COR-L47 (cell line): Measurements from ENCODE around the gene COG5.

Experiments used
- DNase-seq: peaks from one replicate; lab custom pipeline; 2025; lab: John Stamatoyannopoulos, UW

Gene COG5

DNA sequence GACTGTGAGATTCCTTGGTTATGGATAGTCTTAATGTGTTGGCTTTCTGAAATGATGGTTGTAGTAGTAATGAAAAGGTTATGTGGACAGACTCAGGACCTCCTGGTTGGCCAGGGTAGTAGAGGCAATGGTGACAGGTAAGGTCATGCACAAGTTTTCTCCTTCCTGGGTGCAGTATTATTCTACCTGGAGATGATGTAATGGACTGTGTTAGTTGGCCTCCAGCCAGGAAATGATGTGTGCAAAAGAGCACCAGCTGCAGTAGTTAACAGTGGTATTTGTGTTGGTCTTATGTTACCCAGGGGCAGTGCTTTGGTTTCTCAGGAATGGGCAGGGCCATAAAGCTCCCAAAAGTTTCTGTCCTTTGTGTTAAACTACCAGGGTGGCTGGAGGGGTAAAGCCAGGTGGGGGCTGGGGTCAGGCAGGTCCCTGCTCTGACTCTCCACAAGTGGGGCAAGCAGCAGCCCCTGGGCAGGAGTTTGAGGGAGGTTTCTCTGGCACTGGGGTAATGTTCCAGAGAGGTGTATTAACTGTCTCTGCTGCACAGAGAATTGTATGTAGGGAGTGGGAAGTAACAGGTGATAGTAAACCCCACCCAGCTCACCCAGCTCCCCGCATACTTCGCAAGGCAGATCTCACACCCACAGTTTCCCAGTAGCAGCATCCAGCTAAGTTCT is 57.6 kb downstream of the COG5 start:
- DNase-seq: peak; percentile 80

DNA sequence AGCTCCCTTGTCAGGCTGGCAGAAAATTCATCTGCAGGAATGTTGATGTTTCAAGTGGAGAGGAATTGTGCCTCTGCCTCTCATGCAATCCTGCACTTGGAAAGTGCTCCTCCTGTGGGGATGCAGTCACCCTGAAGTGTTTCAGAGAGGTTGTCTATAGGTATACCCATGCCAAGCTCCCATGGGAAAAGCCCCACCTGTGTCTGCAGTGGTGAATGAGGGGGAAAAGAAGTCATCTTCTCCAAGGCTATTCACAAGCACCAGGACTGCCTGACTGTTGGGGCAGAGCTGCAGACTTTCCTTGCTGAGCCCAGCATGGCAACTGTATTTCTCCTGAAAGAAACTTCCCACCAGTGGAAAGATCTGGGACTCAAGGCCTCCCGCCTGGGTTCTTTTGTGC is 58.4 kb downstream of the COG5 start:
- no peak for DNase-seq

DNA sequence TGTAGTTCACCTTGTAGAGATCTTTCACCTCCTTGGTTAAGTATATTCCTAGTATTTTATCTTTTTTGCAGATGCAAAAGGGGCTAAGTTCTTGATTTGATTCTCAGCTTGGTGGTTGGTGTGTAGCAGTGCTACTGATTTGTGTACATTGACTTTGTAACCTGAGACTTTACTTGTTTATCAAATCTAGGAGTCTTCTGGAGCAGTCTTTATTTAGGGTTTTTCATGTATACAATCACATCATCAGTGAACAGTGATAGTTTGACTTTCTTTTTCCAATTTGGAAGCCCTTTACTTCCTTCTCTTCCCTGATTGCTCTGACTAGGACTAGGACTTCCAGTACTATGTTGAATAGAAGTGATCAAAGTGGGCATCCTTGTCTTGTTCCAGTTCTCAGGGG is 60.0 kb downstream of the COG5 start:
- DNase-seq: no peak

DNA sequence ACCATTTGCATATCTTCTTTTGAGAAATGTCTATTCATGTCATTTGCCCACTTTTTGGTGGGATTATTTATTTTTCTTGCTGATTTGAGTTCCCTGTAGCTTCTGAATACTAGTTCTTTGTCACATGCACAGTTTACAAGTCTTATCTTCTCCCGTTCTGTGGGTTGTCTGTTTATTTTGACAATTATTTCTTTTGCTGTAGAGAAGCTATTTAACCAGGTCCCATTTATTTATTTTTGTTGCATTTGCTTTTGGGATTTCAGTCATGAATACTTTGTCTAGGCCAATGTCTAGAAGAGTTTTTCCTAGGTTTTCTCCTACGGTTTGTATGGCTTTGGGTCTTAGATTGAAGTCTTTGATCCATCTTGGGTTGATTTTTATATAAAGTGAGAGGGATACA is 60.9 kb downstream of the COG5 start:
- DNase-seq: no peak

DNA sequence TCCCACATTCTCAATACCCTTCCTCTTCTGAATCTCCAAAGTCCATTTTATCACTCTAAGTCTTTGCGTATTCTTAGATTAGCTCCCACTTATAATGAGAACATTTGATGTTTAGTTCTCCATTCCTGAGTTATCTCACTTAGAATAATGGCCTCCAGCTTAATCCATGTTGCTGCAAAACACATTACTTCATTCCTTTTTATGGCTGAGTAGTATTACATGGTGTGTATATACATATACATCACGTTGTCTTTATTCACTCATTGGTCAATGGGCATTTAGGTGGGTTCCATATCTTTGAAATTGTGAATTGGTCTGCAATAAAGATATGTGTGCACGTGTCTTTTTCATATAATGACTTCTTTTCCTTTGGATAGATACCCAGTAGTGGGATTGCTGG is 61.6 kb downstream of the COG5 start:
- DNase-seq: no peak

DNA sequence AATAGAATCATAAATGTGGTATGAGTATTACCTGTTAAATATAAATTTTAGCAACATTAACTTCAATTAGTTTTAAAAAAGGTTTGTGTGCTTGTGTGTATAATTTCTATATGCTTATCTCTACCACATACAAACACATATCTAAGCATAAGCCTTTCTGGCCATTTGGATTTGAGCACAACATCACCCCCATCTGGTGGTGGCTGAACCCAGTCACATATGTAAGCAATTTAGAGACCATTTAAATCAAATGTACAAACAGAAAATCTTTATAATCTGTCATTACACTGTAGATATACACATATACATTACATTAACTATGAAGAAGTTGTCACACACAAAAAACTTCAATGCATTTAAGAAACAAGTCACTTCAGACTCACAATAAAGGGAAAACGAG is 62.1 kb downstream of the COG5 start:
- peak; percentile 29 for DNase-seq

DNA sequence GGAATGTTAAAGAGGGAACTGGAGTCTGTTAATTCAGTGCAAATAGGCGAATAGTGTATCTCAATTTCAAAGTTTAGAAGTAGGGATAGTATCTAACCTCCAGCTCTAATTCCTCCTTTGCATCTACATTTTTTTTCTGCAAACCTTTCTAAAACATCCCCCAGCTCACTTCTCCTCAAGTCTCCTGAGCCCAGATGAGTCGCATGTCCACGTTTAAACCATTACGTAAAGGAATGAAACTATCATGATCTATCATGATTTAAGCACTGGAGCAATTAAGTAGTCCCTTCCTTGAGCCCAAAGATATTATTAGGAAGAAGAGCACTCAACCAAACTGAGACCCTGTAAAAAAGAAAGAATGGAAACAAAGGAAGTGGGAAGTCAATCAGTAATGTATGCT is 64.0 kb downstream of the COG5 start:
- DNase-seq: no peak

DNA sequence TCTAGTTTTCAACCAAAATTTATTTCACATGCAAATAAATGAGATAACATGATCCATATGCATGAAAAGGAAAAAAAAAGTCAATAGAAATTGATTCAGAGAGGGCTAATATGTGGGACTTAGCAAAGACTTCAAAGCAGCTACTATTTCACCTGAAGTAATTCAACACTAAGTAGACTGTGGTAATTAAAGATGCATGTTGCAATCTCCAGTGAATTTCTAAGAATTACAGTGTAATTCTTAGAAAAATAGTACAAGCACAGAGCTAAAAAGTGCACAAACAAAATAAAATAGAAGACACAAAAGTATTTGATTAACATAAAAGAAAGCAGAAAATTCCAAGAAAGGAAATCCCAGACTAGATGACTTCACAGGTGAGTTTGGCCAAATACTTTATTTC is 68.2 kb downstream of the COG5 start:
- no peak for DNase-seq

DNA sequence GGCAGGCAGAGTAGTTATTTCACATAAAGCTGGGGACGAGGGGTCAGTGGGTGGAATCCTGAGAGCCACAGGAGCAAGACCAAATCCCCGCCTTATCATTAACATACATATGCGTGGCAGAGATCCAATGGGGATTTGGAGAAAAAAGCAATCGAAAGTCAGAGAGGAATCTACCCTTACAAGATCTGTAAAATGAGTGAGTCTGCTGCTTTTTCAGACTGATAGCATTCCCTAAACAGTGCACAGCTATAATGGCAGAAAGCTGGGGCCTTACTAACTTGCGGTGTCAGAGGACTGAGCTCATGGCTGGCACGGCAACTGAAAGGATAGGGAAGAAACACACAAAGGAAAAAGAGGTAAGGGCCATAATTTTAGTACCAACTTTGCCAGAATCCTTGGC is 68.8 kb downstream of the COG5 start:
- no peak for DNase-seq

DNA sequence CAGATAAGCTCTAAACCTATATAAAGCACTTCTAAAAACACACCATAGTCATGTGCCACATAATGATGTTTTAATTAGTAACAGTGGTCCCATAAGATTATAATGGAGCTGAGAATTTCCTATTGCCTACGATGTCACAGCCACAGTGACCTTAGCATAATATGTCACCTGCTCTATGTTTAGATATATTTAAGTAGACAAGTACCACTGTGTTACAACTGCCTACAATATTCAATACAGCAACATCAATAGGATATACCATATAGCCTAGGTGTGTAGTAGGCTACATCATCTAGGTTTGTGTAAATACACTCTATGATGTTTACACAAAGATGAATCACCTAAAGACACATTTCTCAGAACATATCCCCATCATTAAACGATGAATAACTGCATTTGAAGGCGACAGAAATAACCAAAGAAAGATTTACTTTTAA is 69.4 kb downstream of the COG5 start:
- DNase-seq: peak; percentile 1

DNA sequence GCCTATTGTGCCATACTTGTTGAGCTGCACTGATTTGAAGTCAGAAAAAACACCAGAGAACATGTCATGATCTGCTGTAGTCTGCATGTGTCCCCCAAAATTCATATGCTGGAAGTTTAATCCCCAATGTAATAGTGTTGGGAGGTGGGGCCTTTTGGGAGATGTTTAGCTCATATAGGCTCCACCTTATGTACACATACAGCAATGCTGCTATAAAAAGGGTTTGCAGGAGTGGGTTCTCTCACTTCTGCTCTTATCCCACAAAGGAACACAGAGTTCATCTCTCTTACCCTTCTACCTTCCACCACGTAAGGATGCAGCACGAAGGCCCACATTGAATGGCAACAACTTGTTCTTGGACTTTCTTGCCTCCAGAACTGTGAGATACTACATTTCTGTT is 70.8 kb downstream of the COG5 start:
- DNase-seq: no peak

DNA sequence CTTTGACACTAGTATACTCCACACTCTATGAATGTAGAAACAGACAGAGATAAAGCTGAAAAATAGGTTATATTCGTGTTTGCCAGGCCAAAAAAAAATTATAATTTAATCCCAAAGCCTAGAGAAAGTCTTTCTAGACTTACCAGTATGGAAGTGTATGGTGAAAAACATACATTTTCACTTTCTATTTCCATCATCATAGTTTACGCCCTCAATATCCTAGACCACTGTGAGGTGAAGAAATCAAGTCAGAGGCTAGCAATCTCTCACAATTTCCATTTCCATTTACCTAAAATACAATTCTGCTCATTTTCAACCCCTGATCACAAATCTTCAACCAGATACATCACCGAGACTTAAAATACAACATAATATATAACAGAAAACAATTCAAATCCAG is 77.7 kb downstream of the COG5 start:
- no peak for DNase-seq

DNA sequence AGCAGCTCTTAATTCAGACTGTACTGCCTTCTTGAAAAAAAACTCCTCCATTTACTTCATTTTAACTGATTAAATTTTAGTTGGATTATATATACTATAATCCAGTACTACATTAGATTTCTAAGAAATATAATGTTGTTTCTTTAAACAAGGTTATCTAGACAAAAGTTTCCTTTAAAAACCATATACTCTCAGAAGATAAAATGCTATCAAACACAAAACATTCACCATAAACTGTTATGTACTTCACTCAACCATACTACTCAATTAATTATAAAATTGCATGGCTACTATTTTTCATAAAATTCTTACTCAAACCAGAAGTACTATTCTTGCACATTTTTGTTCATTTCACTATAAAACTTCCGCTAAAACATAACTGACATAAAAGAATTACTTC is 81.1 kb downstream of the COG5 start:
- DNase-seq: no peak

DNA sequence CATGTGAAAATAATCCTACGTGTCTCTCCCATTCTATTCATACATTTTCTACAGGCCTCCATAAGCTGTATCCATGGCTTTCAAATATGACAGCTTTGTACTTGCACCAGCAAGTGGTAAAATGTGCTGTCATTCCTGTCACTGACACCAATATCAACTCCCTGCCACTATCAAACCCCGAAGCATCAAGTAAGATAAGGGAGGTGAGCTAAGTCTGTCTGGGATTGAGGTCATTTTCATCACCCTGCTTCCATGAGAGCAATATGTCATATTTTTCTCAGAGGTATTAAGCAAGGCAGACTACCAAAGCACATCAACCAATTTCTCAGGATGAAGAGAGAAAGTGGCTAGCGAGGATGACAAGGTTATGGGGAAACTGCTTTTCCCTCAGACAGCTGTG is 82.8 kb downstream of the COG5 start:
- no peak for DNase-seq

DNA sequence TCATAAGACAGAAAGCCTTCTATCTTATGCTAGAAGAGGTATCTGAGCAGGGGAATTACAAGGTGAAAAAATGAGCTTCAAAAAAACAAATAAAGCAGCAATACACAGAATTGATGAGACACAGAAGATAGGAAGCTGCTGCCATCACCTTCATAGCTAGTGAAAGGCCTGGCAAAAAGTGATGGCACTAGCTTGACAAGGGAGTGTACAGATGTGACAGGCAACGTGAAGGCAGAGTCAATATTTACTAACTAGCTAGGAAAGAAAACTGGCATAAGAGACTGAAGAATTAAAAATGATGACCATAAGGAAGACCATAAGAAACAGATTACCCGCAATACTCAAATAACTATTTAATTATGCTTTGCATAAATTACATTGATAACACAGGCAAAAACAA is 84.4 kb downstream of the COG5 start:
- DNase-seq: no peak

DNA sequence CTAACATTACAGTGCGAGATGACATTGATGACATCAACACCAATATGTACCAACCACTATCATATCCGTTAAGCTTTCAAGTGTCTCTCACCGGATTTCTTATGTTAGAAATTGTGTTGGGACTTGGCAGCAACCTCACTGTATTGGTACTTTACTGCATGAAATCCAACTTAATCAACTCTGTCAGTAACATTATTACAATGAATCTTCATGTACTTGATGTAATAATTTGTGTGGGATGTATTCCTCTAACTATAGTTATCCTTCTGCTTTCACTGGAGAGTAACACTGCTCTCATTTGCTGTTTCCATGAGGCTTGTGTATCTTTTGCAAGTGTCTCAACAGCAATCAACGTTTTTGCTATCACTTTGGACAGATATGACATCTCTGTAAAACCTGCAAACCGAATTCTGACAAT is 89.6 kb downstream of the COG5 start:
- DNase-seq: no peak

DNA sequence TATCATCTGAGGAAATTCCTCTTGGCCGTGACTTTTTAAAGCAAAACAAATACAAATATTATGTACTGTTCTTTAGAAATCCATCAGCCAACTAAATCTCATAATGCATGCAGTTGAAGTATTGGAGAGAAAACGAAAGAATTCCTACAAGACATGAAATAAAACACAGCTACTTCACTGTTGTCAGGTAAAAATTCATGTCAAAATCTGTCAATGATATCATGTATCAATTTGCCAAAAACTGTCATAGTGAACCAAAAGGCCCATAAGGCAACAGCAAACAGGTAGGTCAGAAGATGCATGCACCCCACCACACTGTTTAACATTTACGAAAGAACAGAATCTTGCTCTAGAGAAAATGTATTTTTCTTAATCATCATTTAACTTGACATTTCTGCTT is 91.6 kb downstream of the COG5 start:
- DNase-seq: no peak

DNA sequence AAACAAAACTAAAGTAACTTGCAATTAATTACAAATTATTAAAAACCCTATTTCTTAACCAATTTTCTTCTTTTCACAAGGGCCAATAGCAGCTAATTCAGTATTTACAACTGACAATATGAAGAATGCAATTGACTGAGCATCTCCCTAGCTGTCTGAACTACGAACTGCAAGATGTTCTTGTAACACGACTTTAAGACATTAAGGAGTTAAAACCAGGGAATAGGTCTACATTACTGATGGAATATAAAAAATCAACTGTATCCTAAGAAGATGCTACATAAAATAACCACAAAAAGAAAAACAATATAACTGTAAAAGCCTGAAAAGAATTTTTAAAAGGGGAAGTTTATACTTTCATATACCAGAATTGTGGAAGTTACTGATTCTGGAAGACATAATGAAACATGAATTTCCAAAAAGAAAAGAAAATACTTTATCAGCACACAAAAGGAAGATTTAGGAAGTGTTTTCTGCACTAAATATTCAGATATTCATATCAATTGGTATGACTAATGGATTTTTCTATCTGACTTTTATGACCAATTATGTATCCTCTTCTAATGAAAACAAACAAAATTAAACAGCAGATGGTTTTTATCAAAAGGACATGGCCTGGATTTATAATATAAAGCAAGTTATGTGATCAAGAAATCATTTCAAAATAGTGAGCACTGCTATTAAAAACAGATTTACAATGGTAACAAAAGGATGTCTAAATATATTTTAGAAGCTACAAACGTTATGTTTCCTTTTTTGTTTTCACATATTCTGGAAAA is 92.2 kb downstream of the COG5 start:
- DNase-seq: no peak

DNA sequence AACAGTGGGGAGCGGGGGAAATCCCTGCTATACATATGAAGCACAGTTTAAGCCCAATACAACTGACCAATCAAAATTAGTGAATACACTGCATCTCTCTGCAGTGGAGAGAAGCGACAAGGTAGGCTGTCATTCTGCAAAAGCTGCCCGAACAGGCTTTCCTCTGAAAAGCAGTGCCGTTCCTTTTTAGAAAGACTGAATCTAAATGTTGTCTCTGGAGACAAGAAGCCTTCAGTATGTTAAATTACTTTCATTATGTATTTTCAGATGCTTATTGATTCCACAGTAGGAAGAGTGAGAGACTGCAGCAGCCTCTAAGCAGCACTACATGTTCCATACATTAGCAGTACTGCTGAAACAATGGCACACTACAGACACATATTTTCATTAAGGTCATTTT is 93.8 kb downstream of the COG5 start, which contains the start of gene GPR22:
Gene GPR22 (plus strand): TSS at position 129 of the 400 bp plus-strand sequence. CDS start 4,004 bp downstream, outside the sequence.
- DNase-seq: no peak

DNA sequence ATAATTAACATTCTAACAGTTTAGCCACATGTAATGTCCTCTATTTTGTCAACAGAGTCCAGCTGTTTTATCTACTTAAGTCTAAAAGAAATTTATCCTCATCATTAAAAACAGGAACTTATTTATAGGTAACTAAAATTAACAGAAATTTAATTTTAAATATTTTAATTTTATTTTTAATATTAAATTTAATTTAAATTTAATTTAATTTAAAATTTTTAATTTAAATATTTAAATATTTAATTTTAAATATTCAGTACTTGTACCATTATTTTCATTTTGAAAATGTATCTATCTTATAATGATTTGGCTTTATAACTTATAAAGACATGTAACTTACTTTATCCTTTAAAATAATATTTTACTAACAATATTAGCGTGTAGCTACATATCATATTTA is 94.9 kb downstream of the COG5 start:
- DNase-seq: no peak

DNA sequence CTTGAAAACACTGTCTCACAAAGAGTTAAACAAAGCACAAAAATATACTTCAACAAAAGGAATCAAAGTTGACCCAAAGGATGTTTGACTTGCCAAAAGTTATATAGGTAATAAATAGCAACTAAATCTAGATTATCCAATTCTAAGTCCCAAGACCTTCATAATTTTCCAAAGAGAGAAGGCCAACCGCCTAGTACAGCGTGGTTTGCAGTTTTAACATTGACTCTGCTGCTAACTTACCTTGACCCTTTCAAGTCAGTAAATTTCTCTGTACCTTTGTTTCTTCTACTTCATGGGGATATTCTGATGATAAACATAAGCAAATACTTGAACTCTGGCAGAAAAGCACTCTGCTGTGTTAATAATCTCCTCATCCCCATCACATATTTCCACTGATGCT is 95.7 kb downstream of the COG5 start:
- no peak for DNase-seq

DNA sequence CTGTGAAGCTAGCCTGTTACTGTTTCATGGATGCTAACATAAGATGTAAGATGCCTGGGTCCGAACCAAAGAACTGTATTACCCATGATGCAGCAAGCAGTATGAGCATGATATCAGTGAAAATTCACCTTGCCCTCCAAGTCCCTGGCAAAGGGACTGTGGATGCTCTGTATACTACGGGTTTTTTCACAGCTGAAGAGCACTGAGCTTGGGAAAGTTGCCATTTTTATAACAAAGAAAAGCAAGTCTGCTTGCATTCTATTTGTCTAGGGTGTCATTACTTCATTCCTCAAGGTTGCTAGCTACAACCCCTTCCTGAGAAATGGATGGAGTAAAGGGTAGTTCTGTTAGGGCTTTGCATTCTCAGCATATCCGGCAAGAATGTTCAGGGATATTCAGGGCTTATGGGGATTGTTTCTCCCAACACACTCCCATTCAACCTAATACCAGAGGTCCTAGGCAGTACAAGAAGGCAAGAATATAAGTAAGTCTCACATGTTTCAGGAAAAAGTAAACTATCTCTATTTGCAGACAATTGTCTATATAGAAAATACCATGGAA is 99.0 kb downstream of the COG5 start:
- no peak for DNase-seq
